ENCODE data around the gene CD27. TPM values are rescaled to one million over a fixed set of nuclear protein-coding genes. Genes with fewer than 3 reads are reported as not detected.

The CD27 gene
- total RNA-seq, 1 experiment from 2014 or later: 0.23 TPM

GRCh38 chr12:6452245-6452943 lies 7.6 kb downstream of the CD27 start:
- no peaks in the 10 kb centered on the region for H3K36me3 ChIP-seq (ENCODE audit: control insufficient read depth, insufficient read depth, low read length)
- peak overlapping the region; percentile 49 to 66 for H3K4me3 ChIP-seq (ENCODE audit: low read depth in 2 of 2, low read length in 2 of 2)
- no peaks in the 10 kb centered on the region for H3K27me3 ChIP-seq (ENCODE audit: control insufficient read depth, insufficient read depth, low read length)
- ChIA-PET POLR2A (interaction anchor here (0.7 kb wide), 1 partner anchor 179 kb away, joined by 7 read pairs; no protein-coding TSS in a partner anchor), CTCF (interaction anchor here (0.7 kb wide), 1 partner anchor 231 kb away, joined by 4 read pairs; no protein-coding TSS in a partner anchor)
- H3K4me1 ChIP-seq (ENCODE audit: control insufficient read depth, insufficient read depth, low read length): peaks cover 16% of the 10 kb centered on the region
- peak overlapping the region; percentile 98 for H3K27ac ChIP-seq (ENCODE audit: low read length)
- BruUV-seq (replicated peaks): no TSS peak
- DNase-seq (ENCODE audit: low read depth, low spot score) (no peak), ATAC-seq (peak; percentile 52)
- intact Hi-C loops (cut with micrococcal nuclease; ENCODE audit: unreplicated experiment): no loop called here
- no peaks in the 10 kb centered on the region for H3K9me3 ChIP-seq (ENCODE audit: control insufficient read depth, insufficient read depth, low read depth, low read length)
- TF ChIP-seq SIN3A (IDR thresholded peaks at IDR 0.05; ENCODE audit: borderline replicate concordance, insufficient read depth, low read depth, low read length) (no peak), TCF7L2 (IDR thresholded peaks at IDR 0.05; ENCODE audit: low read depth, low read length) (no peak), REST (IDR thresholded peaks at IDR 0.05; ENCODE audit: insufficient read depth in 1 of 2, low read depth in 2 of 2, low read length in 1 of 2) (no peak), CTCF (IDR thresholded peaks at IDR 0.05) (no peak), POLR2AphosphoS5 (IDR thresholded peaks at IDR 0.05; ENCODE audit: low read depth, low read length) (no peak)
- in situ Hi-C loops (cut with HindIII; ENCODE audit: low pct_unique_long_range_greater_than_20kb, low sequenced_read_pairs): no loop called here

GRCh38 chr12:6452944-6453630 lies 8.3 kb downstream of the CD27 start:
- intact Hi-C loops (cut with micrococcal nuclease; ENCODE audit: unreplicated experiment) (no loop called here), in situ Hi-C loops (cut with HindIII; ENCODE audit: low pct_unique_long_range_greater_than_20kb, low sequenced_read_pairs) (no loop called here)
- Histone ChIP-seq H3K4me3 (ENCODE audit: low read depth in 2 of 2, low read length in 2 of 2) (no peak overlapping the region), H3K27me3 (ENCODE audit: control insufficient read depth, insufficient read depth, low read length) (no peaks in the 10 kb centered on the region), H3K4me1 (ENCODE audit: control insufficient read depth, insufficient read depth, low read length) (peaks cover 16% of the 10 kb centered on the region), H3K27ac (ENCODE audit: low read length) (peak overlapping the region; percentile 98), H3K9me3 (ENCODE audit: control insufficient read depth, insufficient read depth, low read depth, low read length) (no peaks in the 10 kb centered on the region), H3K36me3 (ENCODE audit: control insufficient read depth, insufficient read depth, low read length) (no peaks in the 10 kb centered on the region)
- DNase-seq (ENCODE audit: low read depth, low spot score) (no peak), ATAC-seq (no peak)
- CTCF ChIA-PET: interaction anchor here (0.7 kb wide), 1 partner anchor 19 kb away, joined by 3 read pairs; no protein-coding TSS in a partner anchor
- POLR2A ChIA-PET: no interaction called here
- TF ChIP-seq POLR2AphosphoS5 (IDR thresholded peaks at IDR 0.05; ENCODE audit: low read depth, low read length) (no peak), CTCF (IDR thresholded peaks at IDR 0.05) (no peak), REST (IDR thresholded peaks at IDR 0.05; ENCODE audit: insufficient read depth in 1 of 2, low read depth in 2 of 2, low read length in 1 of 2) (no peak), SIN3A (IDR thresholded peaks at IDR 0.05; ENCODE audit: borderline replicate concordance, insufficient read depth, low read depth, low read length) (no peak), TCF7L2 (IDR thresholded peaks at IDR 0.05; ENCODE audit: low read depth, low read length) (no peak)
- no TSS peak for BruUV-seq (replicated peaks)
